ENCODE results near the gene FANCC. TPM values are rescaled to one million over a fixed set of nuclear protein-coding genes. Genes with fewer than 3 reads are reported as not detected.

Gene FANCC
- total RNA-seq, 2 donors from 2014 or later: 10.5 to 23.6 TPM

- Histone ChIP-seq H3K4me1 (no peaks in the 10 kb centered on the region), H3K9ac (ENCODE audit: low read depth in 2 of 2, low read length in 2 of 2) (no peak overlapping the region), H3K4me3 (no peak overlapping the region), H3K27ac (no peak overlapping the region), H3K36me3 (no peaks in the 10 kb centered on the region), H3K9me3 (no peaks in the 10 kb centered on the region), H3K27me3 (no peaks in the 10 kb centered on the region)
- TF ChIP-seq, protein P1, sequence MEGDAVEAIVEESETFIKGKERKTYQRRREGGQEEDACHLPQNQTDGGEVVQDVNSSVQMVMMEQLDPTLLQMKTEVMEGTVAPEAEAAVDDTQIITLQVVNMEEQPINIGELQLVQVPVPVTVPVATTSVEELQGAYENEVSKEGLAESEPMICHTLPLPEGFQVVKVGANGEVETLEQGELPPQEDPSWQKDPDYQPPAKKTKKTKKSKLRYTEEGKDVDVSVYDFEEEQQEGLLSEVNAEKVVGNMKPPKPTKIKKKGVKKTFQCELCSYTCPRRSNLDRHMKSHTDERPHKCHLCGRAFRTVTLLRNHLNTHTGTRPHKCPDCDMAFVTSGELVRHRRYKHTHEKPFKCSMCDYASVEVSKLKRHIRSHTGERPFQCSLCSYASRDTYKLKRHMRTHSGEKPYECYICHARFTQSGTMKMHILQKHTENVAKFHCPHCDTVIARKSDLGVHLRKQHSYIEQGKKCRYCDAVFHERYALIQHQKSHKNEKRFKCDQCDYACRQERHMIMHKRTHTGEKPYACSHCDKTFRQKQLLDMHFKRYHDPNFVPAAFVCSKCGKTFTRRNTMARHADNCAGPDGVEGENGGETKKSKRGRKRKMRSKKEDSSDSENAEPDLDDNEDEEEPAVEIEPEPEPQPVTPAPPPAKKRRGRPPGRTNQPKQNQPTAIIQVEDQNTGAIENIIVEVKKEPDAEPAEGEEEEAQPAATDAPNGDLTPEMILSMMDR (IDR thresholded peaks at IDR 0.05): no peak
- intact Hi-C loops (cut with DNase I): no loop called here
- no peak for DNase-seq
Measured at GRCh38 chr9:95067057-95067456, 250.5 kb downstream of the FANCC start.

GRCh38 chr9:95065224-95065623 is 252.3 kb downstream of the FANCC start:
- TF ChIP-seq, protein P1 (IDR thresholded peaks at IDR 0.05): no peak
- no peak overlapping the region for H3K4me3 ChIP-seq
- H3K9me3 ChIP-seq: no peaks in the 10 kb centered on the region
- no peak overlapping the region for H3K9ac ChIP-seq (ENCODE audit: low read depth in 2 of 2, low read length in 2 of 2)
- no peak for DNase-seq
- no peak overlapping the region for H3K27ac ChIP-seq
- no peaks in the 10 kb centered on the region for H3K36me3 ChIP-seq
- H3K27me3 ChIP-seq: no peaks in the 10 kb centered on the region
- intact Hi-C loops (cut with DNase I): no loop called here
- no peaks in the 10 kb centered on the region for H3K4me1 ChIP-seq

GRCh38 chr9:95063300-95063699 is 254.2 kb downstream of the FANCC start:
- Histone ChIP-seq H3K4me1 (no peaks in the 10 kb centered on the region), H3K36me3 (no peaks in the 10 kb centered on the region), H3K27me3 (no peaks in the 10 kb centered on the region), H3K9me3 (no peaks in the 10 kb centered on the region), H3K9ac (ENCODE audit: low read depth in 2 of 2, low read length in 2 of 2) (peak overlapping the region in 1 of 2 donors; percentile 14), H3K27ac (no peak overlapping the region), H3K4me3 (no peak overlapping the region)
- DNase-seq: no peak
- intact Hi-C loops (cut with DNase I): no loop called here
- TF ChIP-seq, protein P1 (IDR thresholded peaks at IDR 0.05): no peak

DNA sequence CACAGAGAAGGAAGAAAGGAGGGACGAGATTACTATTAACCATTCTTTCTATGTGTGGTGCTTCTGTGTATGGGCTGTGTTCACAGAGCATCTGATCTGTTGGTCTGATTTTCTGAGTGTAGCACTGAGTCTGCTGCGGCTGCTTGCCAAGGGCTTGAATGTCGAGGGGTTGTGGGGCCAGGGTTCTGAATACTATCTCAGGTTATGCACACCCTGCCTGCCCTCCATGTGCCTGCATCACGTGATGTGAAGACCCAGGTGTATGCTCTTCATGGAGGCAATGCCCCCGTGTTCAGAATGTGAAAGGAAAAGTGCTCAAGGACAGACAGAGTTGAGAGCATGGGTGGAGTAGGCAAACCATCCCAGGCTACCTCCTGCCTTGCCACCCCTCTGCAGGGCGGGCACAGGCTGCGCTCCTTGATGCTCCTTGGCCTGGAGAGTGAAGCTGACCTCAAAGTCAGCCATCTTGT is 254.9 kb downstream of the FANCC start:
- H3K27ac ChIP-seq: no peak overlapping the region
- no peaks in the 10 kb centered on the region for H3K36me3 ChIP-seq
- H3K27me3 ChIP-seq: no peaks in the 10 kb centered on the region
- TF ChIP-seq, protein P1 (IDR thresholded peaks at IDR 0.05): no peak
- H3K4me3 ChIP-seq: no peak overlapping the region
- no peak overlapping the region for H3K9ac ChIP-seq (ENCODE audit: low read depth in 2 of 2, low read length in 2 of 2)
- H3K4me1 ChIP-seq: no peaks in the 10 kb centered on the region
- H3K9me3 ChIP-seq: no peaks in the 10 kb centered on the region
- no peak for DNase-seq
- intact Hi-C loops (cut with DNase I): no loop called here

DNA sequence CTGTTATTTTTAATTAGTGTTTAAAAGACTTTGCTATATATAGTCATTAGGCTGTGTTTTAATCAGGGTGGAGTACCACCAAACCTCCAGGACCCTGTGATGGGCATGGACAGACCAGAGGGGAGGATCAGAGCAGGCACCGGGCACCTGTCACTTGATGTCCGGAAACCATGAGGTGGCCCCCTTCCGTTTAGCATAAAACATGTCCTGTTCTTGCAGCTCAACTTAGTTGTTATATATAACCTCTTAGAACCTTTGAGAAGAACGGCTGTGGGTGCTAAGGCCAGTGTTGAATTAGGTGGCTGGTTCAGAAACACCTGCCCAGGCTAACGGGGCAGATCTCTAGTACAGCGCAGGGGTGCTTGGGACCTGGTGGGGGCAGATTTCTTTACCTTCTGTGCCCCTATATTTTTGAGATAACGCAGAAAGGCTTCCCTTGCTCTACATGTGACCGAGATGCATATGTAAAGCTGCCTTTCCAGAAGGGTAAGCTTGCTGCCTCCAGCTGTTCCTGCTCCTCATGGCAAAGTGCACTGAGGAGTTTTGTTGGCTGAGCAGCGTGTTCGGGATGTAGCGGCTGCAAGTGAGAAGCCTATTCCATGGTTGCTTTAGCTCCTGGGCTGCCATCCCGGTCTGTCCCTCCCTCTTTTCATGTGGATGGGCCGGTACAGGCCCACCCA is 255.5 kb downstream of the FANCC start:
- Histone ChIP-seq H3K4me1 (no peaks in the 10 kb centered on the region), H3K4me3 (no peak overlapping the region), H3K27ac (no peak overlapping the region), H3K9ac (ENCODE audit: low read depth in 2 of 2, low read length in 2 of 2) (no peak overlapping the region), H3K27me3 (no peaks in the 10 kb centered on the region), H3K9me3 (no peaks in the 10 kb centered on the region), H3K36me3 (no peaks in the 10 kb centered on the region)
- no peak for DNase-seq
- TF ChIP-seq, protein P1 (IDR thresholded peaks at IDR 0.05): no peak
- intact Hi-C loops (cut with DNase I): no loop called here
